Dedifferentiated amniotic fluid mesenchymal stem cell (primary cell): ENCODE results near the gene KIF7.
"Not testable (repeated sequence)": the region's sequence is repeated elsewhere in the genome, so short reads cannot be mapped to it uniquely, and the experiment has no call there.

Source experiments
- DNase-seq: peaks from one replicate; pipeline ENCODE4 v3.0.0-alpha.2; 2016; ENCODE audit errors: extremely low spot score

Gene KIF7

GRCh38 chr15:89621547-89621946 is 33.7 kb downstream of the KIF7 start:
- DNase-seq, result no peak

GRCh38 chr15:89616228-89616627 is 39.0 kb downstream of the KIF7 start:
- no peak for DNase-seq

- no peak for DNase-seq
Measured at GRCh38 chr15:89615135-89615534, 40.1 kb downstream of the KIF7 start.

- no peak for DNase-seq
Measured at GRCh38 chr15:89614164-89614563, 41.1 kb downstream of the KIF7 start.

- DNase-seq, result no peak
Measured at GRCh38 chr15:89613031-89613430, 42.2 kb downstream of the KIF7 start.

- no peak for DNase-seq
Measured at GRCh38 chr15:89611317-89611716, 44.0 kb downstream of the KIF7 start.

- no peak for DNase-seq
Measured at GRCh38 chr15:89599021-89599420, 56.2 kb downstream of the KIF7 start.

- no peak for DNase-seq
Measured at GRCh38 chr15:89593018-89593417, 62.2 kb downstream of the KIF7 start.

- DNase-seq, result no peak
Measured at GRCh38 chr15:89591834-89592233, 63.4 kb downstream of the KIF7 start.

- no peak for DNase-seq
Measured at GRCh38 chr15:89587955-89588354, 67.3 kb downstream of the KIF7 start.

GRCh38 chr15:89586651-89587050 is 68.6 kb downstream of the KIF7 start:
- no peak for DNase-seq

- not testable (repeated sequence) for DNase-seq
Measured at GRCh38 chr15:89580747-89581146, 74.5 kb downstream of the KIF7 start.

GRCh38 chr15:89578146-89578545 is 77.1 kb downstream of the KIF7 start:
- DNase-seq, result no peak
